Measurements from ENCODE around the gene TMEM63B.
"Not testable (repeated sequence)": the region's sequence is repeated elsewhere in the genome, so short reads cannot be mapped to it uniquely, and the experiment has no call there.

The TMEM63B gene

GRCh38 chr6:44138717-44139350 is 11.5 kb downstream of the TMEM63B start:
- no peaks in the 10 kb centered on the region for H3K27me3 ChIP-seq (ENCODE audit: insufficient read depth, low read length)
- no peak overlapping the region for H3K9ac ChIP-seq (ENCODE audit: low read depth, low read length)
- H3K27ac ChIP-seq (ENCODE audit: low read length): no peak overlapping the region
- H3K4me1 ChIP-seq (ENCODE audit: insufficient read depth, low read length): peaks cover 2% of the 10 kb centered on the region; the same call in 1 of the 2 replicates
- H3K36me3 ChIP-seq (ENCODE audit: insufficient read depth, low read depth, low read length): peaks cover 47% of the 10 kb centered on the region
- H3K4me3 ChIP-seq (ENCODE audit: low read length): no peak overlapping the region
- H3K9me3 ChIP-seq (ENCODE audit: insufficient read depth, low read depth, low read length): no peaks in the 10 kb centered on the region

- Histone ChIP-seq H3K36me3 (ENCODE audit: insufficient read depth, low read depth, low read length) (peaks cover 52% of the 10 kb centered on the region), H3K9ac (ENCODE audit: low read depth, low read length) (no peak overlapping the region), H3K4me1 (ENCODE audit: insufficient read depth, low read length) (no peaks in the 10 kb centered on the region)
Observed at GRCh38 chr6:44139351-44139743, 12.0 kb downstream of the TMEM63B start.

GRCh38 chr6:44142835-44143234 is 15.5 kb downstream of the TMEM63B start:
- Histone ChIP-seq H3K27me3 (ENCODE audit: insufficient read depth, low read length) (no peaks in the 10 kb centered on the region), H3K4me1 (ENCODE audit: insufficient read depth, low read length) (no peaks in the 10 kb centered on the region), H3K4me3 (ENCODE audit: low read length) (no peak overlapping the region), H3K27ac (ENCODE audit: low read length) (no peak overlapping the region), H3K9me3 (ENCODE audit: insufficient read depth, low read depth, low read length) (no peaks in the 10 kb centered on the region), H3K9ac (ENCODE audit: low read depth, low read length) (no peak overlapping the region), H3K36me3 (ENCODE audit: insufficient read depth, low read depth, low read length) (peaks cover 61% of the 10 kb centered on the region)

More at GRCh38 chr6:44139351-44139743, 12.0 kb downstream of the TMEM63B start:
- Histone ChIP-seq H3K27ac (ENCODE audit: low read length) (no peak overlapping the region), H3K4me3 (ENCODE audit: low read length) (no peak overlapping the region), H3K9me3 (ENCODE audit: insufficient read depth, low read depth, low read length) (no peaks in the 10 kb centered on the region), H3K27me3 (ENCODE audit: insufficient read depth, low read length) (no peaks in the 10 kb centered on the region)

GRCh38 chr6:44143731-44144130 is 16.4 kb downstream of the TMEM63B start:
- Histone ChIP-seq H3K4me1 (ENCODE audit: insufficient read depth, low read length) (no peaks in the 10 kb centered on the region), H3K4me3 (ENCODE audit: low read length) (no peak overlapping the region), H3K27ac (ENCODE audit: low read length) (no peak overlapping the region), H3K27me3 (ENCODE audit: insufficient read depth, low read length) (no peaks in the 10 kb centered on the region), H3K36me3 (ENCODE audit: insufficient read depth, low read depth, low read length) (peaks cover 69% of the 10 kb centered on the region), H3K9ac (ENCODE audit: low read depth, low read length) (no peak overlapping the region), H3K9me3 (ENCODE audit: insufficient read depth, low read depth, low read length) (no peaks in the 10 kb centered on the region)

- H3K27me3 ChIP-seq (ENCODE audit: insufficient read depth, low read length); H3K9me3 ChIP-seq (ENCODE audit: insufficient read depth, low read depth, low read length); H3K9ac ChIP-seq (ENCODE audit: low read depth, low read length); H3K4me3 ChIP-seq (ENCODE audit: low read length); H3K27ac ChIP-seq (ENCODE audit: low read length); H3K4me1 ChIP-seq (ENCODE audit: insufficient read depth, low read length): not testable (repeated sequence)
- H3K36me3 ChIP-seq (ENCODE audit: insufficient read depth, low read depth, low read length): peaks cover 77% of the 10 kb centered on the region
Observed at GRCh38 chr6:44144536-44144935, 17.2 kb downstream of the TMEM63B start.

GRCh38 chr6:44145839-44146238 is 18.5 kb downstream of the TMEM63B start:
- Histone ChIP-seq H3K4me1 (ENCODE audit: insufficient read depth, low read length) (no peaks in the 10 kb centered on the region), H3K27me3 (ENCODE audit: insufficient read depth, low read length) (no peaks in the 10 kb centered on the region), H3K4me3 (ENCODE audit: low read length) (no peak overlapping the region), H3K9me3 (ENCODE audit: insufficient read depth, low read depth, low read length) (no peaks in the 10 kb centered on the region), H3K27ac (ENCODE audit: low read length) (no peak overlapping the region), H3K36me3 (ENCODE audit: insufficient read depth, low read depth, low read length) (peaks cover 69% of the 10 kb centered on the region), H3K9ac (ENCODE audit: low read depth, low read length) (no peak overlapping the region)

- H3K9ac ChIP-seq (ENCODE audit: low read depth, low read length): no peak overlapping the region
- no peaks in the 10 kb centered on the region for H3K27me3 ChIP-seq (ENCODE audit: insufficient read depth, low read length)
- no peaks in the 10 kb centered on the region for H3K9me3 ChIP-seq (ENCODE audit: insufficient read depth, low read depth, low read length)
- peaks cover 61% of the 10 kb centered on the region for H3K36me3 ChIP-seq (ENCODE audit: insufficient read depth, low read depth, low read length)
- no peak overlapping the region for H3K27ac ChIP-seq (ENCODE audit: low read length)
- no peak overlapping the region for H3K4me3 ChIP-seq (ENCODE audit: low read length)
- no peaks in the 10 kb centered on the region for H3K4me1 ChIP-seq (ENCODE audit: insufficient read depth, low read length)
Observed at GRCh38 chr6:44146685-44147084, 19.3 kb downstream of the TMEM63B start.

- Histone ChIP-seq H3K27ac (ENCODE audit: low read length) (no peak overlapping the region), H3K27me3 (ENCODE audit: insufficient read depth, low read length) (no peaks in the 10 kb centered on the region), H3K4me3 (ENCODE audit: low read length) (no peak overlapping the region), H3K4me1 (ENCODE audit: insufficient read depth, low read length) (no peaks in the 10 kb centered on the region), H3K36me3 (ENCODE audit: insufficient read depth, low read depth, low read length) (peaks cover 60% of the 10 kb centered on the region), H3K9me3 (ENCODE audit: insufficient read depth, low read depth, low read length) (no peaks in the 10 kb centered on the region), H3K9ac (ENCODE audit: low read depth, low read length) (no peak overlapping the region)
Observed at GRCh38 chr6:44147256-44147655, 19.9 kb downstream of the TMEM63B start.

GRCh38 chr6:44148306-44148705 is 21.0 kb downstream of the TMEM63B start:
- Histone ChIP-seq H3K9ac (ENCODE audit: low read depth, low read length) (no peak overlapping the region), H3K27me3 (ENCODE audit: insufficient read depth, low read length) (no peaks in the 10 kb centered on the region), H3K27ac (ENCODE audit: low read length) (no peak overlapping the region), H3K9me3 (ENCODE audit: insufficient read depth, low read depth, low read length) (no peaks in the 10 kb centered on the region), H3K36me3 (ENCODE audit: insufficient read depth, low read depth, low read length) (peaks cover 59% of the 10 kb centered on the region), H3K4me3 (ENCODE audit: low read length) (no peak overlapping the region), H3K4me1 (ENCODE audit: insufficient read depth, low read length) (no peaks in the 10 kb centered on the region)

GRCh38 chr6:44149369-44150012 is 22.1 kb downstream of the TMEM63B start:
- H3K9ac ChIP-seq (ENCODE audit: low read depth, low read length): no peak overlapping the region
- H3K36me3 ChIP-seq (ENCODE audit: insufficient read depth, low read depth, low read length): peaks cover 51% of the 10 kb centered on the region
- no peak overlapping the region for H3K27ac ChIP-seq (ENCODE audit: low read length)
- no peaks in the 10 kb centered on the region for H3K27me3 ChIP-seq (ENCODE audit: insufficient read depth, low read length)
- no peaks in the 10 kb centered on the region for H3K4me1 ChIP-seq (ENCODE audit: insufficient read depth, low read length)
- no peak overlapping the region for H3K4me3 ChIP-seq (ENCODE audit: low read length)
- no peaks in the 10 kb centered on the region for H3K9me3 ChIP-seq (ENCODE audit: insufficient read depth, low read depth, low read length)

- Histone ChIP-seq H3K27me3 (ENCODE audit: insufficient read depth, low read length) (no peaks in the 10 kb centered on the region), H3K36me3 (ENCODE audit: insufficient read depth, low read depth, low read length) (peaks cover 50% of the 10 kb centered on the region), H3K4me3 (ENCODE audit: low read length) (no peak overlapping the region), H3K9ac (ENCODE audit: low read depth, low read length) (no peak overlapping the region), H3K27ac (ENCODE audit: low read length) (no peak overlapping the region), H3K4me1 (ENCODE audit: insufficient read depth, low read length) (no peaks in the 10 kb centered on the region; the same call in 1 of the 2 replicates), H3K9me3 (ENCODE audit: insufficient read depth, low read depth, low read length) (no peaks in the 10 kb centered on the region)
Observed at GRCh38 chr6:44150317-44150917, 23.1 kb downstream of the TMEM63B start.
